Measurements from ENCODE around the gene FCHSD2. TPM values are rescaled to one million over a fixed set of nuclear protein-coding genes. Genes with fewer than 3 reads are reported as not detected.

The FCHSD2 gene
- total RNA-seq, 6 donors from 2014 or later: 22.5 to 55.6 (median 42.7) TPM

DNA sequence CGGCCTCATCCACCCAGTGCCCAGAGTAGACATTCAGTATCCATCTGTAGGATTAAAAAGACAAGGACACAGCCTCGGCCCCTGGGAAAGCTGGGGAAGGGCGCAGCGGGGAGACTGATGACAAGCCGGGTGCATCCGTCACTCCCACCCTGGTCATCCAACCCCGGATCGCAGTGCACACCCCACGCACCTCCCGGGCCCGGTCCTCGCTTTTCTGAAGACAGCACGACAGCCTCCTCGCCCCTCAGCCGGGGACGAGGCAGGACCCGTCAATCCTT is 1.1 kb downstream of the FCHSD2 start:
- DNase-seq: peak; percentile 32 to 73
- TF ChIP-seq EP300 (IDR thresholded peaks at IDR 0.05): no peak
- TF ChIP-seq, protein P1, sequence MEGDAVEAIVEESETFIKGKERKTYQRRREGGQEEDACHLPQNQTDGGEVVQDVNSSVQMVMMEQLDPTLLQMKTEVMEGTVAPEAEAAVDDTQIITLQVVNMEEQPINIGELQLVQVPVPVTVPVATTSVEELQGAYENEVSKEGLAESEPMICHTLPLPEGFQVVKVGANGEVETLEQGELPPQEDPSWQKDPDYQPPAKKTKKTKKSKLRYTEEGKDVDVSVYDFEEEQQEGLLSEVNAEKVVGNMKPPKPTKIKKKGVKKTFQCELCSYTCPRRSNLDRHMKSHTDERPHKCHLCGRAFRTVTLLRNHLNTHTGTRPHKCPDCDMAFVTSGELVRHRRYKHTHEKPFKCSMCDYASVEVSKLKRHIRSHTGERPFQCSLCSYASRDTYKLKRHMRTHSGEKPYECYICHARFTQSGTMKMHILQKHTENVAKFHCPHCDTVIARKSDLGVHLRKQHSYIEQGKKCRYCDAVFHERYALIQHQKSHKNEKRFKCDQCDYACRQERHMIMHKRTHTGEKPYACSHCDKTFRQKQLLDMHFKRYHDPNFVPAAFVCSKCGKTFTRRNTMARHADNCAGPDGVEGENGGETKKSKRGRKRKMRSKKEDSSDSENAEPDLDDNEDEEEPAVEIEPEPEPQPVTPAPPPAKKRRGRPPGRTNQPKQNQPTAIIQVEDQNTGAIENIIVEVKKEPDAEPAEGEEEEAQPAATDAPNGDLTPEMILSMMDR (IDR thresholded peaks at IDR 0.05): no peak

GRCh38 chr11:73140213-73141030 is 1.7 kb downstream of the FCHSD2 start:
- Histone ChIP-seq H3K36me3 (no peaks in the 10 kb centered on the region), H3K27ac (peak overlapping the region; percentile 90 to 98 (median 98)), H3K27me3 (no peaks in the 10 kb centered on the region), H3K4me1 (peaks cover 28 to 54% (median 47%) of the 10 kb centered on the region in 4 donors), H3K9me3 (no peaks in the 10 kb centered on the region), H3K4me3 (peak overlapping the region; percentile 79 to 99 (median 83))
- peak; percentile 53 to 76 for DNase-seq
- WGBS, 2 donors: 4 to 5% methylated on average over 23 to 26 of the region's 26 CpGs
- ATAC-seq (ENCODE audit: low FRiP score in 2 of 2): no peak
- TF ChIP-seq, protein P1 (IDR thresholded peaks at IDR 0.05): no peak
- TF ChIP-seq POLR2AphosphoS5 (IDR thresholded peaks at IDR 0.05): peak in 1 of 2 donors; percentile 35

More for the DNA sequence above, 1.1 kb downstream of the FCHSD2 start:
- no peaks in the 10 kb centered on the region for H3K9me3 ChIP-seq
- peak overlapping the region; percentile 90 to 98 (median 98) for H3K27ac ChIP-seq
- WGBS, 2 donors: 0% methylated on average over 17 of the region's 17 CpGs
- peak in 1 of 2 donors; percentile 2 for ATAC-seq (ENCODE audit: low FRiP score in 2 of 2)
- H3K36me3 ChIP-seq: no peaks in the 10 kb centered on the region
- H3K27me3 ChIP-seq: no peaks in the 10 kb centered on the region
- H3K4me1 ChIP-seq: peaks cover 28 to 54% (median 46%) of the 10 kb centered on the region in 4 donors
- H3K4me3 ChIP-seq: peak overlapping the region; percentile 79 to 99 (median 83)

DNA sequence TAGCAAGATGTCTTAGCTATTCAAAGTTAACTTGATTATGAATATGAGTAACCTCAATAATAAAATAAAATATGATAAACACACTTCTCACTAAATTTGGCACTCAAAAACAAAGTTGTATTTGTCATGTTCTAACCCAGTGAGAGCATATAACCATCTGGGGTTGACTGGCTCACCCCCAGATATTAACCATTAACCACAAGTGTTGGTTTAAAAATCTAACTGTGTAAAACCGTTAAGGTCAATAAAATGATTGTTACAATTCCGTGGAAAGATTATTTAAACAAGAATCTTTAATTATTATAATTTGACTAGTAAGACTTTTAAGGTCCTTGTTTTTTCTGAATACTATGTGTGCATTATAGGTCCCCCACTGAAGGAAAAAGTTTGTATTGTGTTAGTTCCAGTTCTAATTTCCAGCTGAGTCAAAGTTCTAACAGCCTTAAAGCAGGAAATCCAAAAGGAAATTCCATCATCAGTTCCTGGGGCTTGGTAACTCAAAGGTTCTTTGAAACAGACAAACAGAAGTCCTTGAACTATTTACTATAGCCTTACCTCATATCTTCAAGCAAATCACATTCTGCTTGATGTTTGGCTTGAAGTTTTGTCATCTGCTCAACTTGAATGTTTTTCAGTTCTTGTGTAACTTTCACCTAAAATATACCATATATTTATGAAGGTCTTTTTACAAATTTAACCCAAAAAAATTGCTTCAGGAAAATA is 2.5 kb downstream of the FCHSD2 start:
- 12 to 22% methylated on average over 2 of the region's 2 CpGs for WGBS, 2 donors
- H3K27ac ChIP-seq: peak overlapping the region; percentile 90 to 98 (median 98)
- H3K9me3 ChIP-seq: no peaks in the 10 kb centered on the region
- peaks cover 28 to 62% (median 47%) of the 10 kb centered on the region in 4 donors for H3K4me1 ChIP-seq
- no peak for TF ChIP-seq POLR2AphosphoS5 (IDR thresholded peaks at IDR 0.05)
- TF ChIP-seq EP300 (IDR thresholded peaks at IDR 0.05): no peak
- TF ChIP-seq, protein P1 (IDR thresholded peaks at IDR 0.05): no peak
- no peak for TF ChIP-seq POLR2A (IDR thresholded peaks at IDR 0.05)
- no peak for DNase-seq
- peak overlapping the region in 3 of 4 donors; percentile 79 to 99 (median 80) for H3K4me3 ChIP-seq
- H3K36me3 ChIP-seq: peaks cover 0 to 2% (median 0%) of the 10 kb centered on the region in 4 donors
- H3K27me3 ChIP-seq: no peaks in the 10 kb centered on the region
- ATAC-seq (ENCODE audit: low FRiP score in 2 of 2): no peak

- ATAC-seq (ENCODE audit: low FRiP score in 2 of 2) (no peak), DNase-seq (no peak)
- peaks cover 0 to 13% (median 3%) of the 10 kb centered on the region in 4 donors for H3K36me3 ChIP-seq
- peak overlapping the region in 1 of 4 donors; percentile 11 for H3K4me3 ChIP-seq
- no peaks in the 10 kb centered on the region for H3K9me3 ChIP-seq
- peaks cover 17 to 49% (median 35%) of the 10 kb centered on the region in 4 donors for H3K4me1 ChIP-seq
- TF ChIP-seq POLR2A (IDR thresholded peaks at IDR 0.05) (no peak), EP300 (IDR thresholded peaks at IDR 0.05) (no peak), POLR2AphosphoS5 (IDR thresholded peaks at IDR 0.05) (no peak)
- TF ChIP-seq, protein P1 (IDR thresholded peaks at IDR 0.05): no peak
- H3K27ac ChIP-seq: peak overlapping the region in 1 of 4 donors; percentile 21
- H3K27me3 ChIP-seq: no peaks in the 10 kb centered on the region
Observed at GRCh38 chr11:73137944-73138274, 4.2 kb downstream of the FCHSD2 start.

Measured in upper lobe of left lung (tissue), 6 donors.